GM18507 (cell line): ENCODE results near the gene MOB2.

Source experiments
- DNase-seq: peaks from one replicate; pipeline ENCODE4 v3.0.0; 2011; ENCODE audit warnings: low read depth; ENCODE audit not compliant: insufficient read length; ENCODE audit errors: extremely low spot score
- FAIRE-seq: peaks from 2 replicates; lab custom pipeline; 2011; peaks lifted over from hg19 to GRCh38; lab: Jason Lieb, UNC

Gene MOB2

DNA sequence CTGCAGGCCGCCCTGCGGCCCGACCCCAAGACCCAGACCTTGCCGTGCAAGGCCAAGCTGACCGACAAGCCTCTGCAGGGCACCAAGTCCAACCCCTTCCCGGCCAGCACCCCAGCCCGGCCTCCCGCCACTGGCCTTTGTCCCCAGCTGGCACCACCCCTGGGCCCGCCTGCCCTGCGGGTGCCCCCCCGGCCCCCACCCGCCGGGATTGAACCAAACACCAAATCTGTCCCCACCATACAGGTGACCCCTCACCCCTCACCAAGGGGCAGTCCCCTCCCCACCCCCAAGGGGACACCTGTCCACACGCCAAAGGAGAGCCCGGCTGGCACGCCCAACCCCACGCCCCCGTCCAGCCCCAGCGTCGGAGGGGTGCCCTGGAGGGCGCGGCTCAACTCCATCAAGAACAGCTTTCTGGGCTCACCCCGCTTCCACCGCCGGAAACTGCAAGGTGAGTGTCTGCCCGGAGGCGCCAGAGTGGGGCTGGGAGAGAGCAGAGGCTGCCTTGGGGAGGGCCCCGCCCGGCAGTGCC lies 36.2 kb downstream of the MOB2 start:
- FAIRE-seq (no peak), DNase-seq (no peak)

DNA sequence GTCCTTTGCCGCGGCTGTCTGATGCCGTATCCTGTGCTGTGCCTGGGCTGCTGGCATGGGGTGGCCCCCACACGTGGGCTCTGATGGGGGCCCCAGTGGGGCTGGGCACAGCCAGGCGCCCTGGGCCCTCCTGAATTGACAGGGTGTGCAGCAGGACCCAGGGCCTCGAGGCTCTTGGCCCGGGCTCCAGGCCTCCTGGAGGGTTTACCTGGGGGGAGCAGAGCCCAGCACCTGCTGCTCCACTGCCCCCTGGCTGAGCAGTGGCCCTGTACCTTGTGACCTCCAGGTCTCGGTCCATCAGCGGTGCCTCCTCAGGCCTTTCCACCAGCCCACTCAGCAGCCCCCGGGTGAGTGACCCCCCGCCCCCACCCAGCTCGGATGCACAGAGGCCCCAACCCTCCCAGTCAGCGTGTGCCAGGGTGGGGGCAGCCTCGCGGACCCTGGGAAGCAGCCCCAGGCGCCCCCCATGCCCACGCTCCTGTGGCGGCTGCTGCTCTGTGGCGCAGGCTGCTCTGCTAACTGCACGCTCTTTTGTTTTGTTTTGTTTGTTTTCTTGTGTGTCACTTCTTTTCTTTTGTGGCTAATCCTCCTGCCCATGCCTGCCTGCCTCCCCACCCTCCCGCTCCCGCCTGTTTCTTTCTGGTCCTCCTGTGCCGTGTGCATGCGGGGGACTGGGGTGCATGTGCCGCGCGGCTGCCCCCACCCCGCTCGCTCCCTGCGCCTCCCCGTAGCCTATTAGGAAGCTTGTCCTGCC lies 36.9 kb downstream of the MOB2 start:
- DNase-seq (no peak), FAIRE-seq (no peak)

DNA sequence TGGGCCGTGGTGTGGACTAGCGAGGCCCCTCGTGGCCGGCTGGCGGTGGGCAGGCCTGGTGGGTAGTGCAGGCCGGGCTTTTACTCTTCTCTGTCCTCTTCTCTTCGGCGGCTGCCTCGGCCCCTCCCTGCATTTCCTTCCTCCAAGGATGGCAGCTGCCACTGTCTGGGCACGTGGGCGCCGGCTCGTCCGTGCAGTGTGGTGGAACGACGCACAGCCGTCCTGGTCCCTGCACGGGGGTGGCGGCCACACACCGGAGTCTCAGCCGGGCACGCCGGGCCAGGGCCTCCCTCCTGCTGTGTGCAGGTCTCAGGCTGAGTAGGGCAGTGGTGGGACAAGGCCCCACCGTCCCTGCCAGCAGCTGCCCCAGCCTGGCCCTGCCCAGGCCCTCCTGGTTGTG lies 37.7 kb downstream of the MOB2 start:
- FAIRE-seq: no peak

DNA sequence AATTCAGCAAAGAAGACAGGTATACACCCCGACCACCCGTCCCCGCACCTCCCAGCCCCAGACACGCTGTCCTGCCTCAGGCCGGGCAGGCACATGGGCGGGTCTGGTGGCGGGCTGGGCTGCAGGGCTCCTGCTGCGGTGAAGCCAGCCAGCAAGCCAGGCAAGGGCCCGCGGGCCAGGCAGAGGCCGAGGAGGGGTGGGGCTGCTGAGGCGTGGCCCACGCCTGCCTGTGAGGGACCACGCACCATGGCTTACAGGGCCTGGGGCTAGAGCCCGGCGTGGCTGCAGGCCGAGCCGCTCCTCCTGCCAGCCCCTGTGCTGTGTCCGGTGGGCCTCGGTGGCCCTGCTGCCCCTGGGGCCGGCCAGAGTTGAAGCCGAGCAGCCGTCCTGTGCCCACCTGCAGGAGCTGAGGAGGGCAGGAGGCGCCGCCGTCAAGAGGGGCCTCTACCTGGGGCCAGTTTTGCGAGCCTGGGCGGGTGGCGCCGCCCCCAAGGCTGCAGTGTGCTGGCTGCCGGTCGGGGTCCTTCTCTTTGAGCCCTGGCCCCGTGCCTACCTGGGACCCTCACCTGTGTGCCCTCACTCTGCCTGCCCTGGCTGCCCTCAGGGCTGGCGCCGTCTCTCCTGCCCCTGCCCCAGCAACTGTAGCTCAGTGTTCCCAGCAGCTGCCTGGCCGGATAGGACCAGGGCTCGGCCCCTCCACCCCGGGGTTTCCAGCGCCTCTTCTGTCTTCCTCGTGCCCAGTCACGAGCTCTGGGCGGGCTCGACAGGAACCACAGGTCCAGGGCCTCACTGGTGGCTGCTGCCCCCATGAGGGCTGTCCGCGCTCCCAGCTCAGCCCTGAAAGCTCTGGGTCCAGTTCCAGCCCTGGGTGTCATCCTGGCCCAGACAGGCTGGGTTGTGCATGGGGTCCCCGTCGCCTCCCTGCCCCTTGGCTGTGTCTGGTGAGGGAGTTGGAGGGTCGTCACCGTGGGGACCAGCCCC lies 38.4 kb downstream of the MOB2 start:
- no peak for FAIRE-seq
- no peak for DNase-seq

More for the DNA sequence above, 37.7 kb downstream of the MOB2 start:
- DNase-seq: no peak

DNA sequence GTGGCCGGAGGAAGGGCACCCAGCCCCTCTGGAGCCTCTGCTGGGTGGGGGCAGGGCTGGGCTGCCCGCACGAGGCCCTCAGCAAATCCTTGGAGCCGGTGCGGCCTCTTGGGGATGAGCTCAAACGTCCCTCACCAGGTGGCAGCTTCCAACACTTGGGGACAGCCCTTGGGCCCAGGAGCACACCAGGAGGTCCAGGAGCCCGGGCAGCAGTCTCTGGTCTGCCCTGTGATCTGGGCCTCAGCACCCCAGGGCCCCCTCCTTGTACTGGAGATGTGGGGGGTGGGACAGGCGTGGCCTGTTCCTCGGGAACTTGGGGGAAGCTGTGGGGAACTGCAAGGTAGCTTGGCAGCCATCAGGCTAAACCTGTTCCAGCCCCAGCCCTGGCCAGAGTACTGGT lies 40.0 kb downstream of the MOB2 start:
- DNase-seq (no peak), FAIRE-seq (no peak)

DNA sequence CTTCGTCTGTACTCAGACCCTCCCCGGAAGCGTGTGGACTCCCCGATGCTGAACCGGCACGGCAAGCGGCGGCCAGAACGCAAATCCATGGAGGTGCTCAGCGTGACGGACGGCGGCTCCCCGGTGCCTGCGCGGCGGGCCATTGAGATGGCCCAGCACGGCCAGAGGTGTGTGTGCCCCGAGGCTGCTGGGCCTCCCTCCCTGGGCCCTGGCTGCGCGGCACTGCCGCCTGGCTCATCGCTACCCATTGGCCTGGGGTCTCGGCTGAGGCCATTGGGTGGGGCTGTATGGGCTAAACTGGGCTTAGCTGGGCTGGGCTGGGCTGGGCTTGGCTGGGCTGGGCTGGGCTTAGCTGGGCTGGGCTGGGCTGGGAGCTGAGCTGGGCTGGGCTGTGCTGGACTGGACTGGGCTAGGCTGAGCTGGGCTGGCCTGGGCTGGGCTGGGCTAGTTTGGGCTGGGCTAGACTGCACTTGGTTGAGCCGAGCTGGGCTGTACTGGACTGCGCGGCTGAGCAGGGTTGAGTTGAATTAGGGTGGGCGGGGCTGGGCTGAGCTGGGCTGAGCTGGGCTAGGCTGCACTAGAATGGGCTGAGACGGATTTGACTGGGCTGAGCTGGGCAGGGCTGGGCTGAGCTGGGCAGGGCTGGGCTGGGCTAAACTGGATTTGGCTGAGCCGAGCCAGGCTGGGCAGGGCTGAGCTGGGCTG lies 40.7 kb downstream of the MOB2 start:
- FAIRE-seq: no peak
- no peak for DNase-seq

DNA sequence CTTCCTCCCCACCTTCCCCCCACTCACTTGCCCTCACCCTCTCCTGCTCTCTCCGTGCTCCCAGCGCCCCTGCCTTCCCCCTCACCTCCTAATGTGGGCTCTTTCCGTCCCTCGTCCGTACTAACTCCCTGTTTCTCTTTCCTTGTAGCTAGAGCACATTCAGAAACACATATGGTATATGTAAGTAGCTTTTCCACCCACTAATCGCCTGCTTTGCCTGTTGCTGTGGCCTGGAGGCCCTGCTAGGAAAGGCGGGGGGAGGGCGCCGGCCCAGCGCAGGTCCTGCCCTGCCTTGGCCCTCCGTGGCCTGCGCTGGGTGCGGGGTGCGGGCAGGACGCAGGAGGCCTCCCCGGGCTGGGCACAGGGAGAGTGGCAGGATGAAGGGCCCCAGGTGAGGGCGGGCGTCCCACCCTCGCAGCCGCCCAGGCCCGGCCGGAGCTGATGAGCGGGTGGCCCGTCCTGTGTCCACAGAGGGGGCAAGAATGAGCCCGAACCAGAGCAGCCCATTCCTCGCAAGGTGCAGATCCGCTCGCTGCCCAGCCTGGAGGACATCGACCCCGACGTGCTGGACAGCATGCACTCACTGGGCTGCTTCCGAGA lies 41.7 kb downstream of the MOB2 start:
- DNase-seq: no peak
- no peak for FAIRE-seq

DNA sequence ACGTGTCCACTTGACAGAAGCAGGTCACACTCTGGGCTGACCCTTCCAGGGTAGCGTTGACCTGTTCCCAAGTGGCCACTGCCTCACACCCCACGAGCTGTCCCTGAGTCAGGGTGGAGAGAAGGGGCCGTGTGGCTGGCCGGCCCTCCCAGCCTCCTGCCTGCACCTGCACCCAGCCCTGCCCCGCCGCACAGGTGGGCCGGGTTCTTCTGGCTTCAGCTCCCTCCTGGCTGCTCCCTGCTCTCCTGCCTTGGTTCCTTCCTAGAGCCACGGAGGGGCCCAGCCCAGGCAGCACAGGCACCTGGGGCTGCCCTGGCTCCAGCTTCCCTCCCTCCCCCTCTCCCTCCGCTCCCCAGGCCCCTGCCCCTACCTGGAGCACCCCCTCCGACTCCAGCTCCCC lies 42.3 kb downstream of the MOB2 start:
- DNase-seq (no peak), FAIRE-seq (no peak)

DNA sequence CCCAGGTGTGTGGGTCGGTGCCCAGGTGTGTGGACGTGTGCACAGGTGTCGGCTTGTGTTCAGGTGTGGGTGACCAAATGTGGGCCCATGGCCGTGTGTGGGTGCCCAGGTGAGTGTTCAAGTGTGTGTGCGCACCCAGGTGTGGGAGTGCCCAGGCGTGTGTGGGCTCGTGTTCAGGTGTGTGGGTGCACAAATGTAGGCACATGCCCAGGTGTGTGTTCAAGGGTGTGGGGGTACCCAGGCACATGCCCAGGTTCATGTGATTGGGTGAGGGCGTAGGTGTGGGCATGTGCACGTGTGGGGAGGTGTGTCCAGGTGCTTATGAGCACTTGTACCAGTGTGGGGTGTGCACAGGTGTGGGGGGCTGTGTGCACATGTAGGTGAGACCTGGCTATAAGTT lies 42.8 kb downstream of the MOB2 start:
- DNase-seq (no peak), FAIRE-seq (no peak)

DNA sequence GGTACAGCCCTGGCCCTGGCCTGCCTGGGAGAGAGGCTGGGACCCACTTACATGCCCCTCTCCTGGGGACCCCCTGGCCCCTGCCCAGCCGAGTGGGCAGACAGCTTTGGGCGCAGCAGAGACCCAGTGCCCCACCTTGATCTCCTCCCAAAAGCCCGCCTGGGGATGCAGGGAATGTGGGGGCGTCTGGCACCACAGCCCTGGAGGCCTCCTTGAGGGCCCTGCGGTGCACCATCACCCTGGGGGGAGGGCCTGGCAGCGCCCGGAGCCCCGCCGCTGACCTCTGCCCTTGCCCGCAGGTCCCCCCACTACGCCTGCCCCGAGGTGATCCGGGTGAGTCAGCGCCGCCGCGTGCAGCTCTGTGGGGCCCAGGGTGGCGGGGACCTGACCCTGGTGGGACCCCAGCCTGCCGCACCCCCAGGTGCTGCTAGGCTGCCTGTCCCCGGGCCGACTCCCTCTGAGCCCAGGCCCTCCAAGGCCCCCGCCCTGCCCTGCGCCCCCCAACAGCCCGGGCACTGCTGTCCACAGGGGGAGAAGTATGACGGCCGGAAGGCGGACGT lies 43.7 kb downstream of the MOB2 start:
- no peak for DNase-seq
- no peak for FAIRE-seq

DNA sequence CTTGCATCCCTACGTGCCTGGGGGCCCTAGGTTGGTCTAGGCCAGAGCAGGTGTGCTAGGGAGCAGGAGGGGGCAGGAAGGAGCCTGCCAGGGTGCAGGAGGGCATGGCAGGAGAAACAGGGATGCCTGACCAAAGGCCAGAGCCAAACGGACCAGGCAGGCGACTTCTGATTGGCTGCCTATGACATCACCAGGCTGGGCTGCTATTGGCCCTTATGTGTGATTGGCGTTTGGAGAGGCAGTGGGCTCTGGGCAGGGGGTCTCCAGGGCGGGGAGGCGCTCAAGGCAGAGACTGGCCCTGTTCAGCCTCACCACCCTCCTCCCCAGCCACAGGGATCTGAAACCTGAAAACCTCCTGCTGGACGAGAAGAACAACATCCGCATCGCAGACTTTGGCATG lies 44.4 kb downstream of the MOB2 start:
- FAIRE-seq (no peak), DNase-seq (no peak)

DNA sequence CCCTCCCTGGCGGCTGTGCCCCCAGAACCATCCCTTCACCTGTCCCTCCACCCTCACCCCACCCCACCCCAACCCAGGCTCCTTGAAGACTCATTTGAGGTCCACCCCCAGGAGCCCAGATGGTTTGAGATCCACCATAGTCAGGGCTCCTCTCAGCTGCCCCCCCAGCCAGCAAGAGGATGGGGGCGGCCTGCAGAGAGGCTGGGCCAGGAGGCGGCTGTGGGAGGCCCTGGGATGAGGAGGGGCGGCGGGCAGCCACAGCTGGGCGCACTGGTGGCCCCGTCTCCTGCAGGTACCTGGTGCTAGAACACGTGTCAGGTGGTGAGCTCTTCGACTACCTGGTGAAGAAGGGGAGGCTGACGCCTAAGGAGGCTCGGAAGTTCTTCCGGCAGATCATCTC lies 46.1 kb downstream of the MOB2 start:
- no peak for DNase-seq
- no peak for FAIRE-seq

DNA sequence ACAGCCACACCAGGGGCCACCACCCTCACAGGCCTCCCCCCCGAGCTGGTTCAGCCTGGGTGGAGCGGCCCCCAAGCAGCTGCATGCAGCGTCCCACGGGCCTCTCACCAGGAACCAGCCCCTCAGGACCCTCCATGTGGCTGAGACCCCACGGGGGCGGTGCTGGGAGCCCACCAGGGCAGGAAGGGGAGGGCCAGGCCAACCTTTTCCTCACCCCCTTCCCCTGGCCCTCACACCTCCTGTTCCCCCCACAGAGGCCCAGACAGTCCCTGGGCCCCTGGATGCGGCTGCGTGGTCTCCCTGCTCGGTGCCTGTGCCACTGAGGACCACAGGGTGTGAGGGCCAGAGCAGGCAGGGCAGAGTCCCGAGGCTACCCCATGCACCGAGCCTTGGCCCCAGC lies 46.5 kb downstream of the MOB2 start:
- DNase-seq: no peak
- no peak for FAIRE-seq

DNA sequence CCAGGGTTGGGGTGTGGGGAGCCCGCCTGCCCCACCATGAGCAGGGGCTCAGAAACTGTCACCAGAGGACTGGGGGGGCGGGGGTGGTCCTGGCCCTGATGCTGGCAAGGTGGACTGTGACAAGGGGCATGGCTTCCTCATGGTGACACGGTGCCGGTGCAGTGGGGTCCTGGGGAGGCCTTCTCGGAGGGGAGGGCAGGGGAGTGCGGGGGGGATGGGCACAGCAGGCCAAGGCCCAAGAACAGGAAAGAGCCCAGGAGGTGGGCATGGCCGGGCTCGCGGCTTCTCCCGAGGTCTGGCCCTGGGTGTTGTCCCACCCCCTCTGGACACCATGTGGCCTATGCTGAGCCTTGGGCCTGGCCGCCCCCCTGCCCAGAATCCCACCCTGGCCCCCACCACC lies 47.2 kb downstream of the MOB2 start:
- FAIRE-seq: no peak
- no peak for DNase-seq

DNA sequence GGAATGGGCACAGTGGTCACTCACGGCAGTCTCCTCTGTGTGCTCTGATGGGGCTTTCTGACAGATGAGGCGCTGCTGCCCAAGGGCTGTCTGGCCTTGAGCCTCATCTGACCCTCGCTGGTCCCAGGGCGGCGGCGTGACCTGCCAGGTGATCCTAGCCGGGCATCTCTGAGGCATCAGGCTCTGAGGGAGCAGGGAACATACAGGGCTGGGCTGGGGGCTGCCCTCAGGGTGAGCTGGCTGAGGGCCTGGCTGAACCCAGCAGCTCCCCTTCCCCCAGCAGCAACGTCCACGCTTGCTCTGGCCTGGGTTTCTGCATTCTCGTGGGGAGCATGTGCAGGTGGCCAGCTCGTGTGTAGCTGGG lies 47.6 kb downstream of the MOB2 start:
- DNase-seq (no peak), FAIRE-seq (no peak)

DNA sequence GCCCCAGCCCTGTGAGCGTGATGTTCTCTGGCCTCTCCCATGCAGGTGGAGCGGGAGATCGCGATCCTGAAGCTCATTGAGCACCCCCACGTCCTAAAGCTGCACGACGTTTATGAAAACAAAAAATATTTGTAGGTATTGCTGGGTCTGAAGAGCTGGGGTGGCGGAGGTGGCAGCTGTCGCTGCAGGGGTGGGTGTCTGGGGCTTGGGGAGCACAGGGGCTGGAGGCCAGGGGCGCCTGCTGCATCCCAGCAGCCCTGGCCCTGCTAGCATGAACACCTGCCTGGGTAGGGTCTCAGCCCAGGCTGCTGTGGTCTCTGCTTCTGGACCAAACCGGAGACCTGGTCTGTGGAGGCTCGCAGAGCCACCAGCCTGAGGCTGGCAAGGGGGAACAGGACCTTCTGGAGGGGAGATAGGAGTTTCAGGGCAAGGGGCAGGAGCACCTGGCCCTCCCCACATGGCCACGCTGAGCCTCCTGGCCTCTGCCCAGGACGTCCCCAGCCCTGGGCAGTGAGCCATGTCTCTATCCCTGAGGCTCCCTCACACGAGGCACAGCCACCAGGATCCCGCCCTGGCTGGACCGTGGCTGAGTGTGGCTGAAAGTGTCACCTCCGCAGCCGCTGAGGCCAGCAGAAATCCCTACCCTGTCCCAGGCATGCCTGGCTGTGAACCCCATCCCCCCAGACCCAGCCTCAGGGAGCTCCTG lies 48.2 kb downstream of the MOB2 start:
- DNase-seq: no peak
- FAIRE-seq: no peak

DNA sequence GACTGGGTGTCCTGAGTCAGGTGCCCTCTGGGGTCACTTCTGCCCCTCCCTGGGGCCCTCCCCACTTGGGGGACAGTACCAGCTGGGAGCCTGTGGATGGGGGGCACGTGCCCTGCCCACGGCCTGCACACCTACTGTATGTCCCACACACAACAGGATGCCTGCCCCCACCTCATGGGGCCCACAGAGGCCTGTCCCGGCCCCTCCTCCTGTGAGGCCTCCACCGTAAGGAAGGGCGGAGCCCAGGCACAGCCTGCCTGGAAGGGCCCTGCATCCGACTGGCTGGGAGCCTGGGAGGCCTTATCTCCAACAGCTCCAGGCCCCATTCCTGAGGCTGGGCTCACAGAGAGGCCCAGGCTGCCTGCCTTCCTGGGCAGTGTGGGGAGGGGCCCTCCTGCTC lies 49.1 kb downstream of the MOB2 start:
- no peak for DNase-seq
- no peak for FAIRE-seq

DNA sequence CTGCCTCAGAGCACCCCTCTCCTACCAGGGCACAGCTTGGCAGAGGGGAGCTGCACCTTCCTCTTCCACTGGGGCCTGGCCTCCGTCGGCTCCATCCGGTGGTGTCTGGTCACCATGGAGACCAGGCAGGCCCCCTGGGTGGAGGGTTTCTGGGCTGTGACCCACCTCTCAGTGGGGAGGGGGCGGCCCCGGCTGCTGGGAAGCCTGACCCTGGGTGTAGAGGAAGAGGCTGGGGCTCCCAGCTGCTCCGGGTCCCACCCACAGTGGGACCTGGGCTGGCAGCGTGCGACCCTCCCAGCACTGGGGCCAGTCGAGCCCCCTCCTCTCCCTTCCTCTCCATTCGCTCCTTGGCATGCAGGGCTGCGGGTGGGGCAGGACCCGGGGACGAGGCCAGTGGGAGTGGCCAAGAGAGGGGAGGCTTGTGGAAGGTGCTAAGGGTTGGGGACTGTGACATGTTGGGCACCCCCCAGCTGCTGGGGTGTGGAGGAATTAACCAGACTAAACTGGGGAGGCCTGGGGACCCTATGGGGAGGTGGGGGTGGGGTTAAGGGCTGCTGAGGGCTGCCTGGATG lies 50.0 kb downstream of the MOB2 start:
- FAIRE-seq: no peak
- DNase-seq: no peak
